K562 (cell line): ENCODE measurements around the gene ENOSF1. TPM values are rescaled to one million over a fixed set of nuclear protein-coding genes. Genes with fewer than 3 reads are reported as not detected.
A peak's percentile ranks its signal among the peaks of the same experiment; 100 is the strongest.

Experiments used
- ARID3A ChIP-seq: IDR thresholded peaks from 2 replicates; pipeline ENCODE4 v1.6.1; 2012; ENCODE audit warnings: low read depth, low read length, improper control_type of control experiment, borderline replicate concordance
- CTCFL ChIP-seq: IDR thresholded peaks from 2 replicates; pipeline ENCODE4 v1.6.1; 2011; ENCODE audit warnings: borderline replicate concordance, low read depth, mild to moderate bottlenecking, moderate library complexity, low read length; ENCODE audit not compliant: insufficient read depth, poor library complexity, severe bottlenecking
- DEAF1 ChIP-seq: fragments of 450-650 bp; formaldehyde crosslinking; IDR thresholded peaks from 2 replicates; pipeline ENCODE4 v1.4.0; 2020; ENCODE audit warnings: mild to moderate bottlenecking, moderate library complexity
- ETV5 ChIP-seq: sonication (generic); formaldehyde crosslinking; IDR thresholded peaks from 2 replicates; pipeline ENCODE4 v1.4.0; 2020; ENCODE audit warnings: low read depth, mild to moderate bottlenecking, missing genetic modification reagents
- FOXJ3 ChIP-seq: sonication (generic); formaldehyde crosslinking; IDR thresholded peaks from 2 replicates; pipeline ENCODE4 v1.4.0; 2020; ENCODE audit warnings: mild to moderate bottlenecking, missing genetic modification reagents
- FOXK2 ChIP-seq, 2 experiments: fragments of 450-650 bp; IDR thresholded peaks in 1 of 2; conservative IDR thresholded peaks in 1 of 2; 2 replicates each; pipeline ENCODE4 v1.6.1; 2016; ENCODE audit warnings: low read depth in 2 of 2, mild to moderate bottlenecking in 1 of 2
- HDAC3 ChIP-seq: fragments of 450-650 bp; IDR thresholded peaks from 2 replicates; pipeline ENCODE4 v1.6.1; 2018; ENCODE audit warnings: borderline replicate concordance, mild to moderate bottlenecking, moderate library complexity; ENCODE audit not compliant: partially characterized antibody
- SMC3 ChIP-seq: conservative IDR thresholded peaks from 2 replicates; pipeline ENCODE4 v1.6.1; 2011; ENCODE audit warnings: low read depth, low read length, improper control_type of control experiment; ENCODE audit not compliant: insufficient read depth
- ZKSCAN3 ChIP-seq: fragments of 250-450 bp; sonication (Bioruptor Pico); IDR thresholded peaks from 2 replicates; pipeline ENCODE4 v1.4.0; 2020
- ZNF253 ChIP-seq: fragments of 250-450 bp; sonication (Bioruptor Pico); conservative IDR thresholded peaks from 2 replicates; pipeline ENCODE4 v1.6.1; 2021; ENCODE audit warnings: mild to moderate bottlenecking
- ZNF77 ChIP-seq: fragments of 250-450 bp; sonication (Bioruptor Pico); IDR thresholded peaks from 2 replicates; pipeline ENCODE4 v1.5.0; 2020
- polyA plus RNA-seq, 8 experiments: library from polyadenylated mRNA; depleted of rRNA in 4 of 8; stranded (reverse) in 5 of 8; unstranded in 3 of 8; fragments of >200 nt; fragmentation: Nextera tagmentation in 2 of 8; fragmentation: Illumina TruSeq in 1 of 8; extraction: Ambion mirVana in 2 of 8; extraction: Trizol in 1 of 8; gene quantifications; 2 replicates each; pipeline versions ENCODE4 v1.2.1 to v1.2.3, GENCODE V29; 2011 to 2014; ENCODE audit warnings: inconsistent platforms in 1 of 8, missing spikeins in 1 of 8
- total RNA-seq, 7 experiments: library from RNA; depleted of rRNA in 6 of 7; stranded (reverse); fragments of >200 nt in 6 of 7; fragmentation: Illumina TruSeq in 2 of 7; extraction: Trizol in 2 of 7; gene quantifications; 2 replicates each; pipeline versions ENCODE4 v1.2.1 to v1.2.3, GENCODE V29; 2011 to 2021; ENCODE audit warnings: low replicate concordance in 1 of 7
- TF ChIP-seq, protein P1 (sequence below): fragments of 450-650 bp; formaldehyde crosslinking; IDR thresholded peaks from 2 replicates; pipeline ENCODE4 v1.4.0; 2020; ENCODE audit warnings: mild to moderate bottlenecking, moderate library complexity

ENOSF1 gene
- total and polyA plus RNA-seq, 9 of the 15 experiments (the other 6 are each of a cell fraction or from before 2014, with no cell fraction given): 15.5 to 66.4 (median 46.5) TPM

GRCh38 chr18:623761-624620 is 88.4 kb downstream of the ENOSF1 start (continued):
- TF ChIP-seq CTCFL (peak; percentile 57), SMC3 (peak; percentile 73), ETV5 (CRISPR knock-in tag) (0 out of 2 replicates have a peak, but pooled peaks have one; percentile 22), DEAF1 (CRISPR knock-in tag) (peak; percentile 63), HDAC3 (peak; percentile 26), FOXJ3 (CRISPR knock-in tag) (no peak), FOXK2 (conservative IDR thresholded peaks at IDR 0.05 in 1 of 2, IDR thresholded peaks at IDR 0.05 in 1 of 2; ENCODE audit: low read depth in 2 of 2) (peak; percentile 77 to 80), ZKSCAN3 (no peak), ZNF77 (CRISPR knock-in tag) (no peak), ARID3A (peak; percentile 66; the same call in 1 of the 2 replicates), ZNF253 (no peak)
- TF ChIP-seq, protein P1, sequence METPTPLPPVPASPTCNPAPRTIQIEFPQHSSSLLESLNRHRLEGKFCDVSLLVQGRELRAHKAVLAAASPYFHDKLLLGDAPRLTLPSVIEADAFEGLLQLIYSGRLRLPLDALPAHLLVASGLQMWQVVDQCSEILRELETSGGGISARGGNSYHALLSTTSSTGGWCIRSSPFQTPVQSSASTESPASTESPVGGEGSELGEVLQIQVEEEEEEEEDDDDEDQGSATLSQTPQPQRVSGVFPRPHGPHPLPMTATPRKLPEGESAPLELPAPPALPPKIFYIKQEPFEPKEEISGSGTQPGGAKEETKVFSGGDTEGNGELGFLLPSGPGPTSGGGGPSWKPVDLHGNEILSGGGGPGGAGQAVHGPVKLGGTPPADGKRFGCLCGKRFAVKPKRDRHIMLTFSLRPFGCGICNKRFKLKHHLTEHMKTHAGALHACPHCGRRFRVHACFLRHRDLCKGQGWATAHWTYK: peak; percentile 48; the same call in 1 of the 2 replicates
- TF ChIP-seq, all 486 proteins: peak for 11
